Omental fat pad (tissue), 4 donors: ENCODE results near the gene TAB2. TPM values are rescaled to one million over a fixed set of nuclear protein-coding genes. Genes with fewer than 3 reads are reported as not detected.

ENCODE experiments used
- ATAC-seq: fragments of 150-250 bp; one replicate; pipeline ENCODE4 v1.9.1; 2016; ENCODE audit warnings: mild to moderate bottlenecking, moderate library complexity; ENCODE audit not compliant: low FRiP score
- DNase-seq: peaks from one replicate; pipeline ENCODE4 v3.0.0-alpha.2; 2019; ENCODE audit warnings: low spot score
- total RNA-seq, 4 donors: library from RNA; depleted of rRNA; stranded (reverse); fragments of >200 nt; gene quantifications; one replicate each; pipeline ENCODE4 v1.1.0, GENCODE V29; 2016
- TF ChIP-seq, protein P1 (sequence below), 3 donors: fragments of 450-650 bp; IDR thresholded peaks; one replicate each; pipeline ENCODE4 v1.5.1; 2016 to 2017; ENCODE audit warnings: antibody characterized with exemption in 3 of 3, mild to moderate bottlenecking in 3 of 3, moderate library complexity in 2 of 3

TAB2 gene
- total RNA-seq, 4 donors from 2014 or later: 40.0 to 88.4 (median 58.6) TPM

DNA sequence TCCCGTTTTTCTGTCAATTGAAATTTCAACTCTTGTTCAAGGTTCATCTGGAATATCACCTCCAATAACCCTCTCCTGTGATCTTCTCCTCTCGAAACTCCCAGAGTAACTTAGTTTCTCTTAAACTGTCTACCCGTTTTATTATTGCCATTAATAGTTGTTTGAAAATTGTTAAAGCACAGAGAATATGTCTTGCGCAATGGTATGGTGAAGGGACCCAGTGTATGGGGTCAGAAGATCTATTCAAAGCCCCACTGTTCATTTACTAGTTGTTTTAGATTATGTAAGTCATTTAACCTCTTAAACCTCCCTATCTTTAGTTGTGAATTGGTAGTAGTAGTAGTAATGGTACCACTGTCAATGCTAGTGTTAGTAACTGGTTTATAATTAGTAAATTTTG, 6.2 kb upstream of the TAB2 start:
- no peak for ATAC-seq
- DNase-seq: no peak
- TF ChIP-seq, protein P1, sequence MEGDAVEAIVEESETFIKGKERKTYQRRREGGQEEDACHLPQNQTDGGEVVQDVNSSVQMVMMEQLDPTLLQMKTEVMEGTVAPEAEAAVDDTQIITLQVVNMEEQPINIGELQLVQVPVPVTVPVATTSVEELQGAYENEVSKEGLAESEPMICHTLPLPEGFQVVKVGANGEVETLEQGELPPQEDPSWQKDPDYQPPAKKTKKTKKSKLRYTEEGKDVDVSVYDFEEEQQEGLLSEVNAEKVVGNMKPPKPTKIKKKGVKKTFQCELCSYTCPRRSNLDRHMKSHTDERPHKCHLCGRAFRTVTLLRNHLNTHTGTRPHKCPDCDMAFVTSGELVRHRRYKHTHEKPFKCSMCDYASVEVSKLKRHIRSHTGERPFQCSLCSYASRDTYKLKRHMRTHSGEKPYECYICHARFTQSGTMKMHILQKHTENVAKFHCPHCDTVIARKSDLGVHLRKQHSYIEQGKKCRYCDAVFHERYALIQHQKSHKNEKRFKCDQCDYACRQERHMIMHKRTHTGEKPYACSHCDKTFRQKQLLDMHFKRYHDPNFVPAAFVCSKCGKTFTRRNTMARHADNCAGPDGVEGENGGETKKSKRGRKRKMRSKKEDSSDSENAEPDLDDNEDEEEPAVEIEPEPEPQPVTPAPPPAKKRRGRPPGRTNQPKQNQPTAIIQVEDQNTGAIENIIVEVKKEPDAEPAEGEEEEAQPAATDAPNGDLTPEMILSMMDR (IDR thresholded peaks at IDR 0.05): no peak

DNA sequence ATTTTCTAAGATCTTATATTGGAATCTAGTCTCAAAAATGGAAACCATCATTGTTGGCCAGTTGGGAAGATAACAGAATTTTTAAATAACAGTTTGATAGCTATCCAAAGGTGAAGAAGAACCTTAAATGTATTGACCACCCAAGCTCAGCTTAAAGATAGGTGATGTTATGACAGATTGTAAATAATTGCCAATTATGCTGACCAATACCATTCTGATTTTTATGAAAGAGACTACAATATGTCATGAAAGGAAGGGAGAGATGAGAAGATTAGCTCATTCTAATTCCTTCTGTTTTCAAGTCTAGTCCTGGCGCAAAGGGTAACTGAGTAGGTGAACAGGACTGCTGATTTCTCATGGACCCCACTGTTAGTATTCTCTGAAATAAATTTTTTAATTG, 5.7 kb upstream of the TAB2 start:
- no peak for DNase-seq
- no peak for ATAC-seq
- TF ChIP-seq, protein P1 (IDR thresholded peaks at IDR 0.05): no peak

GRCh38 chr6:149313070-149313469, 4.4 kb upstream of the TAB2 start:
- DNase-seq: no peak
- TF ChIP-seq, protein P1 (IDR thresholded peaks at IDR 0.05): no peak
- no peak for ATAC-seq

GRCh38 chr6:149313861-149314260, 3.7 kb upstream of the TAB2 start:
- DNase-seq: no peak
- no peak for ATAC-seq
- TF ChIP-seq, protein P1 (IDR thresholded peaks at IDR 0.05): no peak

DNA sequence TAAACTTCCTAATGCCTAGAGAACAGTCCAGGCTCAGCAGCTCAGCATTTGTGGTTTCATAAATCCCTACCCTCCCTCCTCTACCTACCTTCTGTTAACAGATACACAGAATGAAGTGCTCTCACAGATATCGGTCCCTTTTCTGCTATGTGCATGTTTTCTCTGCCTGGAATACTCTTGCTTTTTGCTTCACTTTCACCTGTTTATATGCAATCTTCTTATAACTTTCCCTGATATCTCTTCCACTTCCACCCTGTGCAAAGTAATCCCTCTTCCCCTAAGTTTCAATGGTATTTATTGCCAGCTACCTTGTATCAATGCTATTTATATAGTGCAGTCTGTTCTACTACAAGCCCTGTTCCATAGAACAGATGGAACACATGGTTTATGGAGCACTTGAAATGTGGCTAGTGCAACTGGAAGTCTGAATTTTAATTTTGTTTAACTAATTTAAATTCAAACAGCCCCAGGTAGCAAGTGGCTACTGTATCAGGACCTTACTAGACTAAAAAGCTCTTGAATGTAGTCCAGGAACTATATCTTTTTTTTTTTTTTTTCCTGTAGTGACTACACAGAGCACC, 3.1 kb upstream of the TAB2 start:
- no peak for DNase-seq
- ATAC-seq: no peak
- TF ChIP-seq, protein P1 (IDR thresholded peaks at IDR 0.05): no peak

DNA sequence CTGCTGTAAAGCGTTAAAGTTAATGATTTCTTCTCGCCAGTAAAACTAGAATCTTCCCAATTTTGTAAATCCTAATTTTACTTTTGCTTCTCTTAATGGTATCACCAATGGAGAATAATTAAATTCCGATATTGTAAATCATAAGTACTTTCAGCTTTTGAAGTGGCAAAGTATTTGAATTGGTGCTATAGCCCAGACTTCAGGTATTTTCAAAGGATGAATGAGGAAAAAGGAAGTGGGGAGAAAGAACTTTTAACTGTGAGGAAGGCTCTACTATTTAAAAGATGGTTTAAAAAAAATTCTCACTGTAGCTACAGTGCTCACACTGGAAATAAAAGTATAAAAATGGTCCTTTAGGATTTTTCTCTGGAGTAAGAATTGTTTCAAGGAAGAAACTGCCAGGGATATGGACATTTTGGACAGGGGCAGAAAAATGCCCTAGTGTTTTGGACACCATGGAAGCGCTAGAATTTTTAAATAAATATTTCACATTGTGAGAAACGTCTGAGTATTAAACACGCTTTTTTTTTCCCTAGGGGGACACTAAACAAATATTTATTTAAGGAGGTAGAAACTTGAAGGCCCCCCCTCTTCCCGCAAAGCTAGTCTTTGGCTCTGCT, 1.3 kb upstream of the TAB2 start:
- TF ChIP-seq, protein P1 (IDR thresholded peaks at IDR 0.05): no peak
- ATAC-seq: no peak
- no peak for DNase-seq
